HG03175 (cell line): ENCODE data around the gene LYVE1.

ENCODE experiments used
- ATAC-seq: cut with Tn5 transposase; IDR thresholded peaks from one replicate; pipeline ENCODE4 v1.9.1; 2021; ENCODE audit warnings: mild to moderate bottlenecking, moderate library complexity; ENCODE audit not compliant: unreplicated experiment

The LYVE1 gene

DNA sequence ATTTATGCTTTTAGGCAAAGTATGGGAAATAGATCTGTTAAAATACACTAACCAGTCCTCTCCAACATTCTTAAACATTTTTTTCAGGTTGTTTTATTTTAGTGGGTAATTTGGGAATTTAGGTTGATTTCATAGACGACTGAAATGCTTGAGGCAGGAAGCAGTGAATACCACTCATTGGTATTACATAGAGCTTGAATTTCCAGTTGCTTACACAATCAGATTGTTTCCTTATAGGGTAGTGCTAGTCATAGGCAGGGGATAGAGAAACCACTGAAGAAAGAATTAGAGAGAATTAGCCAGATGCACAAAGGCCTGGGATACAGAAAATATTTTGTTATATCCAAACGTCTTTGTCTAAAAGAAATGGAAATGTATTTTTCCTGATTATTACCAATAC is 23.9 kb upstream of the LYVE1 start:
- no peak for ATAC-seq

DNA sequence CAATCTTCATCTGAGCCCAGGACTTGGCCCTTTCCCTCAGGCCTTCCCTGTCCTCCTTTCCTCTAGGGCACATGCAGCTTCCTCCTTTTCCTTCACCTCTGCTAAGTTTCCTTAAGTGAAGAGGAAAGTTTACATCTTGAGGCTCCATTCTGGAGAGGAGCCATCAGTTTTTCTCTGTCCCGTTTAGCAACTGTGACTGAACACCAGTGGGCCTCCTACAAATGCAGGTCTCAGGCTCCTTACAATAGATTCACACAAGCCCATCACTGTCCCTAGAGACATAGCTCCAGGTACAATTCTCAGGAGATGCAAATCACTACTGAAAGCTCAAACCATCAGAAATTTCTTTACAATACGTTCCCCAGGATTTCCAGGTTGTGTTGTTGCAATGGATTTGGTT is 23.3 kb upstream of the LYVE1 start:
- no peak for ATAC-seq

DNA sequence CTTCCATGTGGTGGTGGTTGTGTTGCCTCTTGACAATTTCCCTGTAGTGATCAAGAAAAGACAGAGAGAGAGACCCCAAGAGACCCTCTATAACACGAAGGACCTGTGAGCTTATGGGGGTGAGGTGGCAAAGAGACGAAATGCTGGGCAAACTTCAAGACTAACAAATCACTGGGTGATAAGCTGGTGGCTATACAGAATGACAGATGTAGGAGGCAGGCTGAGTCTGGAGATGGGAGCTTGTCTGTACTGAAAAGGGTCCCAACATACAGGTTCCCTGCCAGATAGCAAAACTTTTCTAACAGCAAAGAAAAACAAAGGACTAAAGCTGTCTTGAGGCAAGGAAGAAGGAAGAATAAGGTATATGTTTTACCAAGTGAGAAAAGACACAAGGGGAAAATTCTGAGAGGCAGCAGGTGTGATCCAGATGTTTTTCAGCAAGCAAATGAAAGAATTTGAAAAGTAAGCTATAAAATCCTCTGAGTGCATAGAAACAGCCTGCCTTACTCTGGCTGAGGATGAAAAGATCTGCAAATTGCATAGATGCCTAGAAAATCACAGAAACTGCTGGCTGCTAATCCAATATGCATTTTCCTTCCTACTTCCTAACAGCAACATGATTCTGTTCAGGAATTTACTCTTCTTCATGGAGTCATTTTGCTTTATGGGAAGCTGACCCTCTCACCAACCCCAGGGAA is 21.9 kb upstream of the LYVE1 start:
- no peak for ATAC-seq

DNA sequence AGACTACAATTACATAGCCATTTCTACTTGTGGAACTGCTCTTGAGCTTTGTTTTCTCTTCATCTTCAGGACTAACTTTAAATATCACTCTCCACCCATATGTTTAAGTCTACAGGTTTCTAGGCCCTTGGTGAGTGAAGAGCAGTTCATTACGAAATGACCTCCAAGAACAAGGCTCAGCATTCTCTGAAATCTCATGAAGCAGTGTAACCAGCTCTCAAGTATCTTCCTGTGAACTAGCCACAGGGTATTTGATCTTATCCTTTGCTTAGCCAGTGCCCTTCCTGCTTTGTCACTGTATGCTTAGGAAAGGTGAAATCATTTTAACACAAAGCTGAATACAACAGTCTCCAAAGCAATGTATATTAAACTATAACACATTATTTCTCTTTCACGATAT is 20.4 kb upstream of the LYVE1 start:
- no peak for ATAC-seq

DNA sequence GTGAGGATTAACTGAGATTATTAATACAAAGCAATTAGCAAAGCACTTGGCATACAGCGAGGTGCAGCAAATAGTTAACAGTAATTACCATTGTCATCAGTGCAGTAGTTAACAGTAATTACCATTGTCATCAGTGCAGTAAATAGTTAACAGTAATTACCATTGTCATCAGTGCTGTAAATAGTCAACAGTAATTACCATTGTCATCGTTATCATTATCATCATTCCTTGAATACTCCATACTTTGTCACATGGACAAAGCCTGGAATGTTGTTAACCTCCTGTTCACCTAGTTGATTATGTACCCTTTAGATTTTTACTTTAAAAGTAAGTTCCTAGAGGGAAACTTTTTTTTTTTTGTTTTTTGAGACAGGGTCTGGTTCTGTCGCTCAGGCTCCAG is 19.5 kb upstream of the LYVE1 start:
- ATAC-seq = no peak

- ATAC-seq = no peak
Measured at GRCh38 chr11:10587388-10587787, 18.9 kb upstream of the LYVE1 start.

DNA sequence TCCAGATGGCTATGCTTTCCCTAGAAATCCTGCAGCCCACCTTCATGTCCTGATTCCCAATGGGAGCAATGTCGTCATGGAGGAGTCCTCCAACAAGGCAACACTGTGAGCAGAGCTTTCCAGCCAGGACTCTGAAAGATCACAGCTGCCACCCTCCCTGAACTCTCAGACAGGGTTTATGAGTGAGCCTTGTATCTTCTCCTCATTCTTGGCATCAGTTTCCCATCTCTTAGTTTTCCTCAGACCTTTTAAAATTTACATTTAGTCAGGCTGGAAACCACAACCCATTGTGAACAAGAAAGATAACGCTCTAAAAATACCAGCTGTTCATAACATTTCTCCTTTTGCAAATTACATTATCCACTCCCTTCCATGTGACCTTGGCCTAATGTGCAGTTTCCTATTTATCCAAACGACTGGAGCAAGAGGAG is 15.6 kb upstream of the LYVE1 start:
- ATAC-seq = no peak

DNA sequence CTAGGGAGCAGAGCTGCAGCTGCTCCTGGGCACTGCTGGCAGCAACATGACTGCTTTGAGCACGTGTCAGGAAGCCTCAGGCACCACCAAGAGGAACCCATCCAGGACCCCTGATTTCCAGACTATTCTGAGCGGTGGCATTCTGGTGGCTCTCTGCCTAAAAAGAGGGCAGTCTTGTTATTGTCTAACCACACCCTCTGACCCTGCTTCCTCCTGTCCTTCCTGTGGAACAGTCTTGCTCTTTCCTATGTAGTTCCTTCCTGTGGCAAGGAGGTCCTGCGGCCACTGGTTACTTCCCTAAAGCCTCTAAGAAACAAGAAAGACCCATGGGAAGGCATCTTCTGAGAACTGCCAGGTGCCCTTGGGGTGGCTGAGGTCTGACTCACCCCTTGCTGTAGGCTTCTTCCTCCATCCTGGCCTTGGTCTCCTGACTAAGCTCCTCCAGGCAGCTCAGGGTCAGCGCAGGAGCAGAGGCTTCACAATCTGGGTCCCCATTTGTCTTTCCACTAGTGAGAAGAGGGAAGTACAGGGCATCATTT is 13.1 kb upstream of the LYVE1 start:
- no peak for ATAC-seq

- ATAC-seq = no peak
Measured at GRCh38 chr11:10580623-10581022, 12.2 kb upstream of the LYVE1 start.

DNA sequence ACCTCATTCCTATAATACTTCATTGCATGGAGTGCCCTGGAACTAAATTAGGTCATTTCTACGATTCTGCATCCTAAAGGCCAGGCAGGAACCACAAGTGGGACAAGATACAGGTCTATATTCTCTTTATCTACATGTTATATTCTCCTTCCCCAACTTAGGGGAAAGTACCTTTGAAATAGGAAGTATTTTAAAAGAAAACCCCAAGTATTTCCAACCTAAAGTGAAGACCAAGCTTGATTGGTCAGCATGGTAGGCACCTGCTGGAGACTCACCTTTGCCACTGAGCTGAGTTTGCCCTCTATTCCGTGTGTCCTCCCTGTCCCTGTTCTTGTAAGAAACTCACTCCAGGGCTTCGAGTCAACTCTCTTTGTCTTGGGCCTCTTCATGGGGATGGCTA is 11.2 kb upstream of the LYVE1 start:
- no peak for ATAC-seq

- no peak for ATAC-seq
Measured at GRCh38 chr11:10576035-10576398, 7.6 kb upstream of the LYVE1 start.

GRCh38 chr11:10575346-10576034 is 7.0 kb upstream of the LYVE1 start:
- ATAC-seq = no peak

DNA sequence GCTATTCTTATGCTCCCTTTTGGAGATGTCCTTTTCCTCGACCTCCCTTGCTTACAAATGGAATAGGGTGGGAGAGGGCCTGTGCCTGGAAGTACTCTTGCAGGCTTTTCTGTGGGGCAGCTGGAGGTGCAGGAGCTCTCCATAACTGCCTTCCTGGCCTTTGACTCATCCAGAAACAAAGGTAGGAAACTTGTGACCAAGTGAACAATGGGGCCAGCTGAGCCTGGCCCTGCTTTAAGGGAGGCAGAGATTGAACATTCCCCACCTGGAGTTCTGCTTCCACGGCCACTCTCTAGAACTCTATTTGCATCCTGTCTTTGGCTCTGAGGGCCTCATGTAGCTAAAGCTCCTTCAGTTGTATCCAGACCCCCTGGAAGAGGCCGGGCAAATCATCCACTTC is 5.1 kb upstream of the LYVE1 start:
- ATAC-seq = no peak

DNA sequence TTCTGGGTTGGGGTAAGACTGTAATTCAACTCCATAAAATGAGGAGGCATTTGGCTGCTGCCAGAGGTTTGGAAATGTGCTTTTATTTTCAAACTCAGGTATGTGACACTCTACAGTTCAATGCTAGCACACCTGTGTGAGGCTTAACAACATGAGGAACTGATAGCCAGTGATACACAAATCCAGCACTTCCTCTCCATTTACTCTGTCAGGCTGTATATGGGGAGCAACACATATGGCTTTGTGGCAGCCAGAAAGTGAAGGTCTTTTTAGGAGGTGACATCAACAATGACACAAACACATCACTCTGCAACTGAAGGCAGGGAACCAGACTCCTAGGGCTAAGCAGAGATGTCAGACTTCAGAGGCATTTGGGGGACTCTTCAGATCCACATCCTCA is 4.6 kb upstream of the LYVE1 start:
- ATAC-seq = no peak

GRCh38 chr11:10572533-10572932 is 4.1 kb upstream of the LYVE1 start:
- no peak for ATAC-seq

DNA sequence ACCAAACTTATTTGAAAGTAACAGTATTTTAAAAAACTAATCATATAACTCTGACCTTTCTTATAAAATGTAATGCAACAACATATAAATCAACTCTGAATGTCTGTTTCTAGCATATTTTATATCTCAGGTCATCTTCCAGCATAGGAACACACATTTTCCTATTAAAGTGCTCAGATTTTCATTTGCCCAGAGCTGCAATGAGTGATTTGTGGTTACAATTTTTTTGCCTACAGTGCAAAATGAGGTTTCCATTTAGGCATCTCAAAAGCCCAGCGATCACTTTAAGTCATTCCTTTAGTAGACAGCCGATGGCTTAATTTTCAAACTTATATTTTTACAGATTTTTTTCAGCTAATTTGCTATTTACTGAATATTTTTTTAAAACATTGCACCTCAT is 1.0 kb downstream of the LYVE1 start:
- no peak for ATAC-seq

DNA sequence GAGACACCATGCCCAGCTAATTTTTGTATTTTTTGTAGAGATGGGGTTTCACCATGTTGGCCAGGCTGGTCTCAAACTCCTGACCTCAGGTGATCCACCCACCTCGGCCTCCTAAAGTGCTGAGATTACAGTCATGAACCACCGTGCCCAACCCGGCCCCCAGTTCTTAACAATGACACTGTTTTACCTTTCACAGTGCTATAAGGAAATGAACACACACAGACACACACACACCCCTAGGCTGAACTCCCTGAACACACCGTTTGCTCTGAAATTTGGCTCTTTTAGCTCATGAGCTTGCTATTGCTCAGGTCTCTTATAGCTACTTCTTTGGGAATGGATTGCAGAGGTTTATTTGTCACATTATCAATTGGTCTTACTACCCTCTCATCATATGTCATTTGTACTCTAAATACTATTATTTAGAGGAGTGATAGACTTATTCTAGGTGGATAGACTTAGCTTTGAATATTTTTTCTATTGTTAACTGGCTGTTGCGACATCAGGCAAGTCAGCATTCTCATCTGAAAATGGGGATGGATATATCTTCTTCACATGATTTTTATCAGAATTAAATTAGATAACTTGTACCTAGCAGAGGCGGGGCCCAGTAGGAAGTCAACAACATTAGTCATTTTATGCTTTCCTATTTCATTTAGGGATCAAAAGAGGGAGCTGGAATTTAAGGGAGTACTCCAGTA is 2.1 kb downstream of the LYVE1 start:
- ATAC-seq = no peak

- no peak for ATAC-seq
Measured at GRCh38 chr11:10565493-10565892, 3.0 kb downstream of the LYVE1 start.

GRCh38 chr11:10564696-10565318 is 3.7 kb downstream of the LYVE1 start:
- no peak for ATAC-seq

DNA sequence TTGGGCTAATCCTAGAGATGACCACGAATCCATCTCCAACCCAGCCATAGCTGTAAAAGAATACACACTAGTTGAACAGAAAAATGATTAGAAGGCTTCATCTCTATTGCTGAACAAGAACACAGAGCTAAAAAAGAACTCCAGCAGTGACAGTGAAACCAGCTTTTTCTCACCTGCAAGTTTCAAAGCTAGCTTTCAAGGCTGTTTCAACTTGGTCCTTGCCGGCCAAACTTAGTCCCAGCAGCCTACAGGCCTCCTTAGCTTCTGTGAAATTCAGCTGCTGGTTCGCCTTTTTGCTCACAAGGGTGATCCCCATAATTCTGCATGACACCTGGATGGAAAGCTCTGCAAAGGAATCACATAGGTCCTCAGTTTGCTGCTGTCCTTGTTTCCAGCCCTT is 4.4 kb downstream of the LYVE1 start:
- ATAC-seq = no peak

- no peak for ATAC-seq
Measured at GRCh38 chr11:10561947-10562346, 6.5 kb downstream of the LYVE1 start.
